PC-9 (cell line): ENCODE data around the gene NIPSNAP2.

Source experiments
- EZH2 ChIP-seq: fragments of 200-600 bp; sonication (generic); IDR thresholded peaks from 2 replicates; pipeline ENCODE4 v1.8.0; 2017; ENCODE audit warnings: antibody characterized with exemption, low read depth
- TF ChIP-seq, protein P1 (sequence below): fragments of 200-600 bp; sonication (generic); conservative IDR thresholded peaks from 2 replicates; pipeline ENCODE4 v1.6.1; 2017; ENCODE audit warnings: mixed run types, antibody characterized with exemption, mild to moderate bottlenecking, moderate library complexity

DNA sequence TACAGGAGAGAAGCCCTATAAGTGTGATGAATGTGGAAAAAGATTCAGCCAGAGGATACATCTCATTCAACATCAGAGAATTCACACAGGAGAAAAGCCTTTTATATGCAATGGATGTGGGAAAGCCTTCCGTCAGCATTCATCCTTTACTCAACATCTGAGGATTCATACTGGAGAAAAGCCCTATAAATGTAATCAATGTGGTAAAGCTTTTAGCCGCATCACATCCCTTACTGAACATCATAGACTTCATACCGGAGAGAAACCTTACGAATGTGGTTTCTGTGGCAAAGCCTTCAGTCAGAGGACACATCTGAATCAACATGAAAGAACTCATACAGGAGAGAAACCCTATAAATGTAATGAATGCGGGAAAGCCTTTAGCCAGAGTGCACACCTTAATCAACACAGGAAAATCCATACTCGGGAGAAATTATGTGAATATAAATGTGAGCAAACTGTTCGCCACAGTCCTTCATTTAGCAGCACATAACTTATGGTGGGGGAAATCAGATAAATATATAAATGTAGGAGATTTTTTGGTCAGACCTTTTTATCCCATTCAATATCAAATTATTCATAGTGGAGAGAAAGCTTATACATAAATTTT is 24.8 kb upstream of the NIPSNAP2 start:
- TF ChIP-seq, protein P1, sequence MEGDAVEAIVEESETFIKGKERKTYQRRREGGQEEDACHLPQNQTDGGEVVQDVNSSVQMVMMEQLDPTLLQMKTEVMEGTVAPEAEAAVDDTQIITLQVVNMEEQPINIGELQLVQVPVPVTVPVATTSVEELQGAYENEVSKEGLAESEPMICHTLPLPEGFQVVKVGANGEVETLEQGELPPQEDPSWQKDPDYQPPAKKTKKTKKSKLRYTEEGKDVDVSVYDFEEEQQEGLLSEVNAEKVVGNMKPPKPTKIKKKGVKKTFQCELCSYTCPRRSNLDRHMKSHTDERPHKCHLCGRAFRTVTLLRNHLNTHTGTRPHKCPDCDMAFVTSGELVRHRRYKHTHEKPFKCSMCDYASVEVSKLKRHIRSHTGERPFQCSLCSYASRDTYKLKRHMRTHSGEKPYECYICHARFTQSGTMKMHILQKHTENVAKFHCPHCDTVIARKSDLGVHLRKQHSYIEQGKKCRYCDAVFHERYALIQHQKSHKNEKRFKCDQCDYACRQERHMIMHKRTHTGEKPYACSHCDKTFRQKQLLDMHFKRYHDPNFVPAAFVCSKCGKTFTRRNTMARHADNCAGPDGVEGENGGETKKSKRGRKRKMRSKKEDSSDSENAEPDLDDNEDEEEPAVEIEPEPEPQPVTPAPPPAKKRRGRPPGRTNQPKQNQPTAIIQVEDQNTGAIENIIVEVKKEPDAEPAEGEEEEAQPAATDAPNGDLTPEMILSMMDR: no peak
- no peak for TF ChIP-seq EZH2
